GM12878 (cell line): ENCODE data around the gene F13A1.

Experiments used
- CEBPZ ChIP-seq: fragments of 150-350 bp; IDR thresholded peaks from 2 replicates; pipeline ENCODE4 v1.6.1; 2016; ENCODE audit warnings: low read depth, low read length
- CTCF ChIP-seq, 3 experiments: IDR thresholded peaks in 2 of 3; conservative IDR thresholded peaks in 1 of 3; 2 replicates each; pipeline ENCODE4 v1.5.1; 2011; ENCODE audit warnings: low read depth in 3 of 3, low read length in 3 of 3, mild to moderate bottlenecking in 3 of 3, control low read depth in 2 of 3, moderate library complexity in 2 of 3, inconsistent platforms in 1 of 3, mixed read lengths in 1 of 3; ENCODE audit not compliant: control insufficient read depth in 2 of 3, insufficient read depth in 1 of 3; ENCODE audit errors: extremely low read depth in 1 of 3
- JUND ChIP-seq: IDR thresholded peaks from 2 replicates; pipeline ENCODE4 v1.6.1; 2012; ENCODE audit warnings: low read depth, mild to moderate bottlenecking, low read length, improper control_type of control experiment, moderate library complexity
- MAX ChIP-seq: IDR thresholded peaks from 2 replicates; pipeline ENCODE4 v1.6.1; 2012; ENCODE audit warnings: low read depth, low read length, improper control_type of control experiment
- PBX3 ChIP-seq: IDR thresholded peaks from 2 replicates; pipeline ENCODE4 v1.6.1; 2011; ENCODE audit warnings: mild to moderate bottlenecking, low read depth, low read length, moderate library complexity; ENCODE audit not compliant: insufficient replicate concordance
- POLR2A ChIP-seq: IDR thresholded peaks from 2 replicates; pipeline ENCODE4 v1.6.1; 2011; ENCODE audit warnings: low read depth, mild to moderate bottlenecking, low read length
- REST ChIP-seq: IDR thresholded peaks from 2 replicates; pipeline ENCODE4 v1.6.1; 2012; ENCODE audit warnings: mild to moderate bottlenecking, low read depth, low read length
- SIX5 ChIP-seq: IDR thresholded peaks from 2 replicates; pipeline ENCODE4 v1.6.1; 2011; ENCODE audit warnings: mild to moderate bottlenecking, low read depth, low read length, moderate library complexity; ENCODE audit not compliant: severe bottlenecking
- TAF1 ChIP-seq: IDR thresholded peaks from 2 replicates; pipeline ENCODE4 v1.6.1; 2011; ENCODE audit warnings: mild to moderate bottlenecking, low read depth, low read length, borderline replicate concordance
- ZNF207 ChIP-seq: fragments of 450-650 bp; IDR thresholded peaks from 2 replicates; pipeline ENCODE4 v1.6.1; 2014; ENCODE audit warnings: antibody characterized with exemption, mild to moderate bottlenecking, borderline replicate concordance

- no peak for TF ChIP-seq ZNF207
- TF ChIP-seq CEBPZ, result no peak
- no peak for TF ChIP-seq POLR2A
- TF ChIP-seq CTCF (IDR thresholded peaks at IDR 0.05 in 2 of 3, conservative IDR thresholded peaks at IDR 0.05 in 1 of 3; ENCODE audit: control insufficient read depth in 2 of 3, extremely low read depth in 1 of 3, insufficient read depth in 1 of 3, low read depth in 3 of 3, low read length in 3 of 3), result no peak
- no peak for TF ChIP-seq PBX3
- TF ChIP-seq TAF1, result no peak
- no peak for TF ChIP-seq JUND
- TF ChIP-seq MAX, result no peak
- no peak for TF ChIP-seq REST
- TF ChIP-seq SIX5, result no peak
Measured at GRCh38 chr6:6230286-6230685, 90.2 kb downstream of the F13A1 start.
